CD4-positive, alpha-beta T cell treated with Interleukin-1 beta for 1 hour (primary cell): ENCODE results near the gene RAD51AP2.
"Not testable (repeated sequence)": the region's sequence is repeated elsewhere in the genome, so short reads cannot be mapped to it uniquely, and the experiment has no call there.

Experiments used
- DNase-seq, 2 donors: peaks; one replicate each; pipeline ENCODE4 v3.0.0-alpha.2; 2020 to 2022

RAD51AP2 gene

GRCh38 chr2:17536416-17536815, 18.2 kb upstream of the RAD51AP2 start:
- DNase-seq = no peak

GRCh38 chr2:17533546-17533945, 15.3 kb upstream of the RAD51AP2 start:
- no peak for DNase-seq

GRCh38 chr2:17529771-17530170, 11.5 kb upstream of the RAD51AP2 start:
- no peak for DNase-seq

GRCh38 chr2:17522303-17522702, 4.1 kb upstream of the RAD51AP2 start:
- no peak for DNase-seq

GRCh38 chr2:17521621-17522020, 3.4 kb upstream of the RAD51AP2 start:
- DNase-seq = no peak

- no peak for DNase-seq
Observed at GRCh38 chr2:17520761-17521160, 2.5 kb upstream of the RAD51AP2 start.

GRCh38 chr2:17519486-17519885, 1.2 kb upstream of the RAD51AP2 start:
- DNase-seq = no peak

GRCh38 chr2:17517481-17518211, 594 bp downstream of the RAD51AP2 start:
- DNase-seq = no peak

GRCh38 chr2:17515652-17516051, 2.6 kb downstream of the RAD51AP2 start:
- DNase-seq = no peak

GRCh38 chr2:17506736-17507616, 11.3 kb downstream of the RAD51AP2 start:
- no peak for DNase-seq

GRCh38 chr2:17497718-17498117, 20.5 kb downstream of the RAD51AP2 start:
- no peak for DNase-seq

GRCh38 chr2:17495590-17495989, 22.6 kb downstream of the RAD51AP2 start:
- no peak for DNase-seq

GRCh38 chr2:17490165-17490564, 28.1 kb downstream of the RAD51AP2 start:
- DNase-seq = not testable (repeated sequence)

- DNase-seq = not testable (repeated sequence)
Observed at GRCh38 chr2:17488610-17489009, 29.6 kb downstream of the RAD51AP2 start.

- no peak for DNase-seq
Observed at GRCh38 chr2:17483496-17483895, 34.7 kb downstream of the RAD51AP2 start.

- DNase-seq = no peak
Observed at GRCh38 chr2:17482651-17483050, 35.6 kb downstream of the RAD51AP2 start.

- DNase-seq = no peak
Observed at GRCh38 chr2:17479875-17480274, 38.4 kb downstream of the RAD51AP2 start.

GRCh38 chr2:17476830-17477229, 41.4 kb downstream of the RAD51AP2 start:
- DNase-seq = no peak

- DNase-seq = no peak
Observed at GRCh38 chr2:17476064-17476463, 42.2 kb downstream of the RAD51AP2 start.

- DNase-seq = no peak
Observed at GRCh38 chr2:17475286-17475685, 43.0 kb downstream of the RAD51AP2 start.

GRCh38 chr2:17471979-17472378, 46.3 kb downstream of the RAD51AP2 start:
- DNase-seq = no peak

GRCh38 chr2:17470855-17471641, 47.2 kb downstream of the RAD51AP2 start:
- DNase-seq = no peak

GRCh38 chr2:17461087-17461475, 57.2 kb downstream of the RAD51AP2 start:
- no peak for DNase-seq
